ENCODE data around the gene NPFFR1.

NPFFR1 gene, protein sequence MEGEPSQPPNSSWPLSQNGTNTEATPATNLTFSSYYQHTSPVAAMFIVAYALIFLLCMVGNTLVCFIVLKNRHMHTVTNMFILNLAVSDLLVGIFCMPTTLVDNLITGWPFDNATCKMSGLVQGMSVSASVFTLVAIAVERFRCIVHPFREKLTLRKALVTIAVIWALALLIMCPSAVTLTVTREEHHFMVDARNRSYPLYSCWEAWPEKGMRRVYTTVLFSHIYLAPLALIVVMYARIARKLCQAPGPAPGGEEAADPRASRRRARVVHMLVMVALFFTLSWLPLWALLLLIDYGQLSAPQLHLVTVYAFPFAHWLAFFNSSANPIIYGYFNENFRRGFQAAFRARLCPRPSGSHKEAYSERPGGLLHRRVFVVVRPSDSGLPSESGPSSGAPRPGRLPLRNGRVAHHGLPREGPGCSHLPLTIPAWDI

DNA sequence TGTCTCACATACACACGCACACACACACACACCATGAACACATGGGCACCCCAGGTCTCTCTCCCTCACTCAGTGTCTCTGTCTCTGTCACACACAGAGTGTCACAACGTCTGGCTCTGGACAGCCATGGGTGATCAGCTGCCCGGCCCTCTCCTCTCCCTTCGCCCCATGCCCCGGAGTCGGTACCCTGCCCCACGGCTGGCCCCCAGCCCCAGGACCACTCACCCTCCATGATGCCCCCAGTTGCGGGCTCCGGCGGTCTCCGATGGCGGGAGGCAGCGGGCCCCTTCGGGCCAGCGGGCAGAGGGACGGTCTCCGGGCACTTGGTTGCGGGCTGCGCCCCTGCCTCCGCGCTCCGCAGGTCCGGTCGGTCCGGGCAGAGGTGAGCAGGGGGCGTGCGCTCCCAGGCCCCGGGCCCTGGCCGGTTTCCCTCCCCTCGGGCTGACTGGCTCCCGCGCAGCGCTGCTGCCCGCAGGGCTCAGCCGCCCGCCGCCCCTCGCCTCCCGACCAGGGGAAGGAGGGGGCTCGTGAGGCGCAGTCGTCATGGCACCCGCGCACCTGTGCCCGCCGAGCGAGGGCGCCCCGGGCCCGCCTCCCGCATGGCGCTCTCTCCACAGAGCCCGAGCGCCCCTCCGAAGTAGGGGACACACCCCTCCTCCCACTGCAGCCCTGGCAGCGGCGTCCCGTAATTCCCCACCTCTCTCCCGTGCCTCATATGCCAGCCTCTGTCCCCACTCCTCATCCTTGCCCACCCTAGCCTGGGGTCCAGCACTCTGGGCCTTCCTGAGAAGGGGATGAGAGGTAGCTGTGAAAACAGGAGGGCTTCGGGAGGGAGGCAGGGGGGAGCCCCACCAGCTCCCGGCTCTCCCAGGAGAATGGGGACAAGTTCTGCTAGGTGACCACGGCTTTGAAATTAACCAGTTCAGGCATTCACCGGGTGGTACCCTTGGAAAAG, at the start of gene NPFFR1:
Gene NPFFR1 (minus strand): TSS at position 560 of the 955 bp plus-strand sequence. CDS start 328 bp downstream, at position 232.
- TF ChIP-seq, protein P1, sequence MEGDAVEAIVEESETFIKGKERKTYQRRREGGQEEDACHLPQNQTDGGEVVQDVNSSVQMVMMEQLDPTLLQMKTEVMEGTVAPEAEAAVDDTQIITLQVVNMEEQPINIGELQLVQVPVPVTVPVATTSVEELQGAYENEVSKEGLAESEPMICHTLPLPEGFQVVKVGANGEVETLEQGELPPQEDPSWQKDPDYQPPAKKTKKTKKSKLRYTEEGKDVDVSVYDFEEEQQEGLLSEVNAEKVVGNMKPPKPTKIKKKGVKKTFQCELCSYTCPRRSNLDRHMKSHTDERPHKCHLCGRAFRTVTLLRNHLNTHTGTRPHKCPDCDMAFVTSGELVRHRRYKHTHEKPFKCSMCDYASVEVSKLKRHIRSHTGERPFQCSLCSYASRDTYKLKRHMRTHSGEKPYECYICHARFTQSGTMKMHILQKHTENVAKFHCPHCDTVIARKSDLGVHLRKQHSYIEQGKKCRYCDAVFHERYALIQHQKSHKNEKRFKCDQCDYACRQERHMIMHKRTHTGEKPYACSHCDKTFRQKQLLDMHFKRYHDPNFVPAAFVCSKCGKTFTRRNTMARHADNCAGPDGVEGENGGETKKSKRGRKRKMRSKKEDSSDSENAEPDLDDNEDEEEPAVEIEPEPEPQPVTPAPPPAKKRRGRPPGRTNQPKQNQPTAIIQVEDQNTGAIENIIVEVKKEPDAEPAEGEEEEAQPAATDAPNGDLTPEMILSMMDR (IDR thresholded peaks at IDR 0.05), result no peak
- Histone ChIP-seq H3K9me3 (ENCODE audit: control insufficient read depth, low read length) (no peaks in the 10 kb centered on the region), H3K4me1 (no peaks in the 10 kb centered on the region), H3K79me2 (no peaks in the 10 kb centered on the region), H3K36me3 (ENCODE audit: control insufficient read depth, insufficient read depth, low read length) (no peaks in the 10 kb centered on the region), H3K4me3 (ENCODE audit: low read depth, low read length) (no peak within 1 kb of the TSS), H2AFZ (peak within 1 kb of the TSS; percentile 61), H3K4me2 (ENCODE audit: low read length) (peak within 1 kb of the TSS; percentile 47), H3K27me3 (ENCODE audit: control insufficient read depth, insufficient read depth, low read length) (peaks cover 4% of the 10 kb centered on the region), H3K27ac (no peak within 1 kb of the TSS), H3K9ac (no peak within 1 kb of the TSS)

DNA sequence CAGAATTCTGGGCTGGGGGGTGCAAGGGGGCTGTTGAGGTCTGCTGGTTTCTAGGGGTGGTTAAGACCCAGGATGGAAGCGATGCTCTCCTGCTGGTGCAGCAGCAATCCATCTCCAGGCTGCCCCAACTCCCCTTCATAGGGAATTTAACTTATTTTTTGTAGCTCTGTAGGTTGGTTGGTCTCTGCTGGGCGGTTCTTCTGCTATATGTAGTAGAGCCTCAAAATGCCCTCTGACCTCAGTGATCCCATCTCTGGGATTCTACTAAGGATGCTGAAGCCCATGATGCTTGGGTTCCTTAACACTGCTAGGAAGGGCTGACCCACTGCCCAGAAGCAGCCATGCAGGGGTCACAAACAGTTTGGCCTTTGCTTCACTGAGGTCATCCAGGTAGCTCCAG, 49.5 kb upstream of the NPFFR1 start:
- H2AFZ ChIP-seq, result no peak overlapping the region
- no peaks in the 10 kb centered on the region for H3K79me2 ChIP-seq
- no peak overlapping the region for H3K27ac ChIP-seq
- no peaks in the 10 kb centered on the region for H3K27me3 ChIP-seq (ENCODE audit: control insufficient read depth, insufficient read depth, low read length)
- H3K4me2 ChIP-seq (ENCODE audit: low read length), result no peak overlapping the region
- TF ChIP-seq, protein P1 (IDR thresholded peaks at IDR 0.05), result no peak
- peaks cover 5% of the 10 kb centered on the region for H3K4me1 ChIP-seq
- H3K9ac ChIP-seq, result no peak overlapping the region
- no peaks in the 10 kb centered on the region for H3K9me3 ChIP-seq (ENCODE audit: control insufficient read depth, low read length)
- H3K4me3 ChIP-seq (ENCODE audit: low read depth, low read length), result no peak overlapping the region
- H3K36me3 ChIP-seq (ENCODE audit: control insufficient read depth, insufficient read depth, low read length), result no peaks in the 10 kb centered on the region

DNA sequence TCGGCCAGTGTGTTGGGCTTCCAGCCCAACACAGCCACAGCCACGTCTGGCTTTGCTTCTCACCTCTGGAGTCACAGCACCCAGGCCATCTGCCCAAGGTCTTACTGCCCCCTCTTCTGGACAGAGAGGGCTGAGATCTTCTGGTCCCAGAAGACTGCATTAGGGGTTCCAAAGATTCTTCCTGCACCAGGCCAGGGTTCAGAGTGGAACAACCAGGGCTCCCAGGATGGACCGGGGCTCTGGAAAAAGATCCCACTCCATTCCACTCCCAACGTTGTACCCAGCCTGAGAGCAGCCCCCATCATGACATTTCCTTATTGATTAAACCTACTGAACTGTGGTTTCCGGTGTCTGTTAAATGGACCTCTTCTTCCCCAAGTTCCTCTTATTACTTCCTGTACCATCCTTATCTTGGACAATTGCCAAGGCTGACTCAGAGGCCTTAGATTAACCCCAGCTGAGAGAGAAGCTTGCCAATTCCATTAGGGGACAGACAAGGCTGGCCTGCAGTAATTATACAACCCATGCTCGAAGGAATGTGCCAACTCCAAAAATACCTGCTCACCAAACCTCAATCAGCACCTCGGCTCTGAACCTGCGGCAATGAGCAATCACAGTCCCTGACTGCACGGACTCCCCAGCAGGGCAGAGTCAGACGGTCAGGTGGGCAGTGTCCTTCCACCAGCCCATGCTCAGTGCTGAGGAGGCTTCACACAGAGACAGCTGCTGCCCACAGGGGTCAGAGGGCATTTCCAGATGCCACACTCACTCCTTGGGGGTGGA, 47.9 kb upstream of the NPFFR1 start:
- Histone ChIP-seq H3K27me3 (ENCODE audit: control insufficient read depth, insufficient read depth, low read length) (no peaks in the 10 kb centered on the region), H3K79me2 (no peaks in the 10 kb centered on the region), H3K27ac (no peak overlapping the region), H2AFZ (no peak overlapping the region), H3K4me3 (ENCODE audit: low read depth, low read length) (no peak overlapping the region), H3K4me1 (peaks cover 5% of the 10 kb centered on the region), H3K9me3 (ENCODE audit: control insufficient read depth, low read length) (no peaks in the 10 kb centered on the region), H3K4me2 (ENCODE audit: low read length) (no peak overlapping the region), H3K36me3 (ENCODE audit: control insufficient read depth, insufficient read depth, low read length) (no peaks in the 10 kb centered on the region), H3K9ac (no peak overlapping the region)
- TF ChIP-seq, protein P1 (IDR thresholded peaks at IDR 0.05), result no peak

DNA sequence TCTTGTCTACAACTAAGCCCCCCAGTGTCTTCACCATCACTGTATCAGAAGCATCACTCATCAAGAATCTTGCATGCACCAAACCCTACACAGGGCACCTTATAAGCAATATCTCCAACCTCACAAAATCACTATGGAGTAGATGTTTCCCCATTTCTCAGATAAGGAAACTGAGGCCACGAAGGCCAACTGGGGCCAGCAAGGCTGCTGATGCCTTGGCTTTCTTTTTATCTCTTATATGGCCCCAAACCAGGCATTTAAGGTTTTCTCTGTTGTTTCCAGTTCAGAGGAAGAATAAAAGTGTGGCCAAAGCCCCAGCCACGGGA, 47.3 kb upstream of the NPFFR1 start:
- Histone ChIP-seq H3K9ac (no peak overlapping the region), H3K4me2 (ENCODE audit: low read length) (no peak overlapping the region), H3K27ac (no peak overlapping the region), H3K9me3 (ENCODE audit: control insufficient read depth, low read length) (no peaks in the 10 kb centered on the region), H3K36me3 (ENCODE audit: control insufficient read depth, insufficient read depth, low read length) (no peaks in the 10 kb centered on the region), H3K27me3 (ENCODE audit: control insufficient read depth, insufficient read depth, low read length) (no peaks in the 10 kb centered on the region), H2AFZ (no peak overlapping the region), H3K79me2 (no peaks in the 10 kb centered on the region), H3K4me1 (peaks cover 5% of the 10 kb centered on the region), H3K4me3 (ENCODE audit: low read depth, low read length) (no peak overlapping the region)
- TF ChIP-seq, protein P1 (IDR thresholded peaks at IDR 0.05), result no peak
